Testis (tissue), 3 donors: Measurements from ENCODE around the gene RHEX. TPM values are rescaled to one million over a fixed set of nuclear protein-coding genes. Genes with fewer than 3 reads are reported as not detected.

Experiments
- DNase-seq: peaks from one replicate; pipeline ENCODE4 v3.0.0-alpha.2; 2019
- H3K27ac ChIP-seq, 2 donors: fragments of 200-600 bp; sonication (generic); one replicate each; pipeline ENCODE4 v1.5.1; 2019
- H3K27me3 ChIP-seq: fragments of 200-600 bp; sonication (generic); one replicate; pipeline ENCODE4 v1.5.1; 2019
- H3K36me3 ChIP-seq: fragments of 200-600 bp; sonication (generic); one replicate; pipeline ENCODE4 v1.5.1; 2017; ENCODE audit warnings: low read depth; ENCODE audit errors: missing control alignments
- H3K4me1 ChIP-seq: fragments of 200-600 bp; sonication (generic); one replicate; pipeline ENCODE4 v1.5.1; 2019
- H3K4me3 ChIP-seq, 2 donors: fragments of 200-600 bp; sonication (generic); one replicate each; pipeline ENCODE4 v1.5.1; 2017 to 2019
- H3K9me3 ChIP-seq: fragments of 200-600 bp; sonication (generic); one replicate; pipeline ENCODE4 v1.5.1; 2017
- POLR2A ChIP-seq: fragments of 450-650 bp; IDR thresholded peaks from one replicate; pipeline ENCODE4 v1.6.1; 2017; ENCODE audit warnings: antibody characterized with exemption, mild to moderate bottlenecking, moderate library complexity
- WGBS, 2 donors: methylation state at CpG; one replicate each; pipeline ENCODE4 v1.1.5; 2018; 5-methylcytosine and 5-hydroxymethylcytosine counted together
- intact Hi-C: fragments of 100-400 bp; cut with DNase I; formaldehyde crosslinking; loops from one replicate; pipeline ENCODE4 v1.15.1; 2023; ENCODE audit warnings: low total_unique reads
- polyA plus RNA-seq: library from polyadenylated mRNA; stranded (reverse); fragments of 350-450 nt; fragmentation: Illumina TruSeq; extraction: RNeasy Lipid Tissue Mini Kit (QIAGEN cat#74804); gene quantifications from one replicate; pipeline ENCODE4 v1.2.3, GENCODE V29; 2014; ENCODE audit warnings: low read depth, low replicate concordance; ENCODE audit not compliant: insufficient read depth
- total RNA-seq, 2 donors: library from RNA; depleted of rRNA; stranded (reverse); fragments of >200 nt; gene quantifications; one replicate each; pipeline ENCODE4 v1.2.3, GENCODE V29; 2016
- TF ChIP-seq, protein P1 (sequence below), 3 experiments: fragments of 450-650 bp in 2 of 3; fragments of 200-600 bp in 1 of 3; sonication (generic) in 1 of 3; IDR thresholded peaks; one replicate each; pipeline ENCODE4 v1.5.1; 2016 to 2019; ENCODE audit warnings: antibody characterized with exemption in 3 of 3, mild to moderate bottlenecking in 2 of 3, moderate library complexity in 1 of 3

Gene RHEX
- total and polyA plus RNA-seq, 3 donors from 2014 or later: 2.4 to 3.0 (median 2.9) TPM

DNA sequence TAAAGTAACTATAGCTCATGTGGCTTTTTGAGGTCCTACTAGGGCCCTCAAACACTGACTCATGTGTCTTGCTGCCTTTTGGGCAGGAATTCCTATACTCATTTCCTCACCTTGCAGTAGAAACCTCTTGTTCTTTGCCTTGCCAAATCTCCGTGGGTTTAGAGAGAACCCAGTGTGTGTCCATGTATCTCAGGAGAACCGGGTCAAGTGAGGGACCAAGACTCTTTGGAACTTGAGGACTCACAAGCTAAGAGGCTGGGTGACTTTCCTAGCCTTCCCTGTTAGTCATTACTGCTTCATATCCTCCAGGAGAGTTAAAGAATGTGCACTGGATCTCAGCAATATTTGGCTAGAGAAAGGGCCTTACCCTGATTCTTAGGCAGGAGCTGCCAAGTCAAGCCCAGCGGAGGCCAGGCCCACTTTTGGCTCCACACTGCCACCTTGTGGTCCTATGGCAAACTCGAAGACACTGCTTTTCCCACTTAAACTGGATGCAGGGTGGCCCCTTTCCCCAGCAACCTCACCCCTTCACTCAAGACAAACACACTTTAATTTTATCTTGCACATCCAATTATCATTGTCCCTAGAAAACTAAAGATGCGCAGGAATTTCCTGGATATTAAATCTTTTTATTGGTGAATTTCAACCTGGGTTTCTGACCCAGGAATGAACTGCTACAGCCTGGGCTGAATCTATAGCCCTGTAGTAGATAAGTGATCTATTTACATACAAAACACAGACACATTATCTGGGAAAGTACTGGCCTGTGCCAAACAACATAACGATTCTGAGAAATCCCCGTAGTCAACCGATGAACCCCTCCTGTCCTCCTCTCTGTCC is 53.6 kb downstream of the RHEX start:
- TF ChIP-seq POLR2A: no peak
- TF ChIP-seq, protein P1, sequence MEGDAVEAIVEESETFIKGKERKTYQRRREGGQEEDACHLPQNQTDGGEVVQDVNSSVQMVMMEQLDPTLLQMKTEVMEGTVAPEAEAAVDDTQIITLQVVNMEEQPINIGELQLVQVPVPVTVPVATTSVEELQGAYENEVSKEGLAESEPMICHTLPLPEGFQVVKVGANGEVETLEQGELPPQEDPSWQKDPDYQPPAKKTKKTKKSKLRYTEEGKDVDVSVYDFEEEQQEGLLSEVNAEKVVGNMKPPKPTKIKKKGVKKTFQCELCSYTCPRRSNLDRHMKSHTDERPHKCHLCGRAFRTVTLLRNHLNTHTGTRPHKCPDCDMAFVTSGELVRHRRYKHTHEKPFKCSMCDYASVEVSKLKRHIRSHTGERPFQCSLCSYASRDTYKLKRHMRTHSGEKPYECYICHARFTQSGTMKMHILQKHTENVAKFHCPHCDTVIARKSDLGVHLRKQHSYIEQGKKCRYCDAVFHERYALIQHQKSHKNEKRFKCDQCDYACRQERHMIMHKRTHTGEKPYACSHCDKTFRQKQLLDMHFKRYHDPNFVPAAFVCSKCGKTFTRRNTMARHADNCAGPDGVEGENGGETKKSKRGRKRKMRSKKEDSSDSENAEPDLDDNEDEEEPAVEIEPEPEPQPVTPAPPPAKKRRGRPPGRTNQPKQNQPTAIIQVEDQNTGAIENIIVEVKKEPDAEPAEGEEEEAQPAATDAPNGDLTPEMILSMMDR (IDR thresholded peaks at IDR 0.05): peak; percentile 86 to 87 (median 87)
- no peak overlapping the region for H3K4me3 ChIP-seq
- H3K36me3 ChIP-seq: no peaks in the 10 kb centered on the region
- 45 to 46% methylated on average over 7 to 8 of the region's 8 CpGs for WGBS, 2 donors
- intact Hi-C loops: loop anchor here (10.0 kb wide), 1 partner anchor 122 kb away; no protein-coding TSS in a partner anchor
- DNase-seq: peak; percentile 88
- no peak overlapping the region for H3K27ac ChIP-seq
- no peaks in the 10 kb centered on the region for H3K27me3 ChIP-seq
- no peaks in the 10 kb centered on the region for H3K4me1 ChIP-seq
- H3K9me3 ChIP-seq: no peaks in the 10 kb centered on the region

DNA sequence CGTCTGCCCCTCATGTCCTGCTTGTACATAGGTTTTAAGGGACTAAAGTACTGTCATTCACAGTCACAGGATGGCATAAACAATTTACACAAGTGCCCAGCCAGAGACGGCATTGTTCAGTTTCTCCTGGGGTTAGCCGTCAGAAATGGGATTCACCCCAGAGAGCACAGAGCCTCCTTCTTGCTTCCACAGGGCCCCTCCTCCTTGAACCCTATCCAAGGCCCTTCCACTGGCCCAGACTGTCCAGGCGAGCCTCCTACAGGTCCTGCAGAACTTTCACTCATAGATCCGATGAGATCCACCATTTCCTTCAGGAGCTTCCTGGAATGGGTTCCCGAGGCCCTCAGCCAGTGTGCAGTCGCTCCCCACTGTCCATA is 54.2 kb downstream of the RHEX start:
- H3K9me3 ChIP-seq: no peaks in the 10 kb centered on the region

DNA sequence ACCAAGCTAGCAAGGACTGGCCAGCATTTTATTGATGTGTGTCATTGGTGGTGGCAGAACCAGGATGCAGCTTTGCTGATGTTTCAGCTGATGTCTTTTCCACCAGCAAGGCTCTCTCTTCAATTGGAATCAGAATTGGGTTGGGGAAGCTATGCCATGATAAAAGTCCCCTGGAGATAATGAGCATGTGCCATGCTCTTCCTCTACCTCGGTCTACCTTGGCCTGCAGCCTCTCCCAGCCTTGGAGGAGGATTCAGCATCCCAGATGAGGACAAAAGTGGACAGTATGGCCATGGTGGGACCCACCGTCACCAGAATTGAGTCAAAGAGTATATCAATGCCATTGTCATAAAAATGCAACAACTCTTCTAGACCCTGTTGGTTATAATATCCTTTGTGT is 55.7 kb downstream of the RHEX start:
- intact Hi-C loops: loop anchor here (10.0 kb wide), 1 partner anchor 124 kb away; no protein-coding TSS in a partner anchor
- DNase-seq: no peak

More for the DNA sequence above, 54.2 kb downstream of the RHEX start:
- Histone ChIP-seq H3K4me3 (no peak overlapping the region), H3K36me3 (no peaks in the 10 kb centered on the region), H3K27me3 (no peaks in the 10 kb centered on the region), H3K4me1 (no peaks in the 10 kb centered on the region), H3K27ac (no peak overlapping the region)
- intact Hi-C loops: loop anchor here (10.0 kb wide), 1 partner anchor 122 kb away; no protein-coding TSS in a partner anchor
- DNase-seq: no peak
- 57 to 75% methylated on average over 7 of the region's 7 CpGs for WGBS, 2 donors
- TF ChIP-seq POLR2A: no peak
- TF ChIP-seq, protein P1 (IDR thresholded peaks at IDR 0.05): no peak

DNA sequence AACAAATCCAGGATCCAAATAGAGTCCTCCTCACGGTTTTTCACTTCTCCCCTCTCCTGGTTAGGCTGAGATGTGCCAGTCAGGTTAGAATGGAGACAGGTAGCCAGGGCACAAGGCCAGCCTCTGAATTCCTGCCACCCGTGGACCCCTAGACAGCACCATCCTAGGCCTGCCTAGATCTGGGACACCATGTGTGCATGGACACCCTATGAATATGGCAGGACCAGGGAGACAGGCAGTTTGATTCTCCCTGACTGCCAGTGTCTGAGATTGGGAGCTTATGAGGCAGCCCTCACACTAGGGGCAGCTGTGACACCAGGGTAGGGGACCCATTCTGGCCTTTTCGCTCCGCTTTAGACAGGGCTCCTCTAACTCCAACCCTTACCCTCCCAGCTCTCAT is 56.7 kb downstream of the RHEX start:
- no peaks in the 10 kb centered on the region for H3K4me1 ChIP-seq
- intact Hi-C loops: loop anchor here (10.0 kb wide), 1 partner anchor 125 kb away; no protein-coding TSS in a partner anchor
- WGBS, 2 donors: 90 to 98% methylated on average over 4 of the region's 4 CpGs
- no peaks in the 10 kb centered on the region for H3K27me3 ChIP-seq
- H3K27ac ChIP-seq: no peak overlapping the region
- no peaks in the 10 kb centered on the region for H3K36me3 ChIP-seq
- no peak for TF ChIP-seq POLR2A
- TF ChIP-seq, protein P1 (IDR thresholded peaks at IDR 0.05): no peak
- no peak for DNase-seq
- no peak overlapping the region for H3K4me3 ChIP-seq
- H3K9me3 ChIP-seq: no peaks in the 10 kb centered on the region

More for the DNA sequence above, 55.7 kb downstream of the RHEX start:
- 90 to 100% methylated on average over 2 of the region's 2 CpGs for WGBS, 2 donors
- no peaks in the 10 kb centered on the region for H3K27me3 ChIP-seq
- H3K4me3 ChIP-seq: no peak overlapping the region
- H3K36me3 ChIP-seq: no peaks in the 10 kb centered on the region
- TF ChIP-seq POLR2A: no peak
- TF ChIP-seq, protein P1 (IDR thresholded peaks at IDR 0.05): no peak
- H3K9me3 ChIP-seq: no peaks in the 10 kb centered on the region
- H3K4me1 ChIP-seq: no peaks in the 10 kb centered on the region
- no peak overlapping the region for H3K27ac ChIP-seq
